CD4-positive, CD25-positive, alpha-beta regulatory T cell (primary cell): ENCODE results near the gene ACIN1. TPM values are rescaled to one million over a fixed set of nuclear protein-coding genes. Genes with fewer than 3 reads are reported as not detected.

ENCODE experiments used
- ATAC-seq, 2 donors: fragments of 150-1000 bp; cut with Tn5 transposase; one replicate each; pipeline ENCODE4 v1.10.0; 2021; ENCODE audit warnings: low read depth in 2 of 2, moderate number of reproducible peaks in 2 of 2, moderate library complexity in 1 of 2
- DNase-seq, 3 donors: peaks; one replicate each; pipeline versions ENCODE4 v3.0.0 to v3.0.0-alpha.2; 2012 to 2022; ENCODE audit warnings: mixed read lengths in 1 of 3
- H3K27ac ChIP-seq: one replicate; pipeline ENCODE4 v1.7.0; 2013; ENCODE audit warnings: mild to moderate bottlenecking, low read length; ENCODE audit not compliant: insufficient read depth, poor library complexity, severe bottlenecking
- H3K27me3 ChIP-seq: one replicate; pipeline ENCODE4 v1.7.0; 2013; ENCODE audit warnings: low read length; ENCODE audit not compliant: control insufficient read depth, insufficient read depth
- H3K36me3 ChIP-seq: one replicate; pipeline ENCODE4 v1.7.0; 2013; ENCODE audit warnings: mild to moderate bottlenecking, low read length, moderate library complexity; ENCODE audit not compliant: control insufficient read depth, insufficient read depth
- H3K4me1 ChIP-seq: 2 replicates; pipeline ENCODE4 v1.7.0; 2013; ENCODE audit warnings: mild to moderate bottlenecking, low read length; ENCODE audit not compliant: insufficient read depth, control insufficient read depth, poor library complexity, severe bottlenecking
- H3K4me3 ChIP-seq: one replicate; pipeline ENCODE4 v1.7.0; 2013; ENCODE audit warnings: low read depth, mild to moderate bottlenecking, low read length, moderate library complexity
- H3K9me3 ChIP-seq, 2 experiments: 1 replicate in 1 of 2; 2 replicates in 1 of 2; pipeline ENCODE4 v1.7.0; 2013; ENCODE audit warnings: low read length in 2 of 2, mild to moderate bottlenecking in 1 of 2, moderate library complexity in 1 of 2; ENCODE audit not compliant: control insufficient read depth in 2 of 2
- H3K27ac Mint-ChIP-seq, 3 donors: one replicate each; pipeline ENCODE4 v1.8.0; 2020 to 2022; ENCODE audit warnings: mild to moderate bottlenecking in 3 of 3, mixed read lengths in 3 of 3, moderate library complexity in 2 of 3
- H3K27me3 Mint-ChIP-seq: one replicate; pipeline ENCODE4 v1.8.0; 2022; ENCODE audit warnings: mild to moderate bottlenecking, mixed read lengths
- H3K36me3 Mint-ChIP-seq: one replicate; pipeline ENCODE4 v1.8.0; 2020; ENCODE audit warnings: mixed read lengths
- H3K4me1 Mint-ChIP-seq, 4 donors: one replicate each; pipeline ENCODE4 v1.8.0; 2020 to 2022; ENCODE audit warnings: mixed read lengths in 4 of 4, mild to moderate bottlenecking in 1 of 4
- H3K4me3 Mint-ChIP-seq, 4 donors: one replicate each; pipeline ENCODE4 v1.8.0; 2020 to 2022; ENCODE audit warnings: mild to moderate bottlenecking in 4 of 4, mixed read lengths in 4 of 4, moderate library complexity in 3 of 4
- H3K9me3 Mint-ChIP-seq, 7 donors: one replicate each; pipeline ENCODE4 v1.8.0; 2020 to 2022; ENCODE audit warnings: mixed read lengths in 7 of 7, mild to moderate bottlenecking in 3 of 7, moderate library complexity in 2 of 7
- polyA plus RNA-seq, 4 donors: library from polyadenylated mRNA; unstranded; fragments of 300-500 nt; fragmentation: Illumina TruSeq; gene quantifications; one replicate each; pipeline ENCODE4 v1.2.3, GENCODE V29; 2021
- total RNA-seq: library from RNA; stranded (reverse); gene quantifications from one replicate; pipeline ENCODE4 v1.2.3, GENCODE V29; 2022

The ACIN1 gene
- total and polyA plus RNA-seq, 5 donors from 2014 or later = 6.8 to 340 (median 7.7) TPM

DNA sequence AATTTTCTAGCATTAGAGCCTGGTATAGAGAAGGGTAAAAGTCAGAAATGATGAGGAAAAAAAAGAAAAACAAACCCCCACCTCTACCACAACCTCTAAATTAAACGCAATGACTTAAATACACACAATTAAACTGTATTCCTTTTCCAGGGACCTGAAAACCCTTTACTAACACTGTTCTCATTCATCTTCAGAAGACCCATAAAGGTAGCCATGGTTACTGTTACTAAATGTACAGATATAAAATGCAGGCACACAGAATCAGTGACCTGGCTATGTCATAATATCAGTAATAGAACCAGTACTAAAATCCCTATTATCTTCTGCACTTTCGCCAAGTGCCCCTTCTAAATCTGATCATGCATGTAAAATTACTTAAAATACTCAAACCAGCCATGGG is 1.4 kb downstream of the ACIN1 start:
- DNase-seq = no peak
- no peak for ATAC-seq
- no peaks in the 10 kb centered on the region for H3K27me3 ChIP-seq
- H3K27me3 Mint-ChIP-seq = no peaks in the 10 kb centered on the region
- H3K4me3 ChIP-seq = peak overlapping the region; percentile 98
- H3K9me3 Mint-ChIP-seq = no peaks in the 10 kb centered on the region
- no peak overlapping the region for H3K4me3 Mint-ChIP-seq
- peaks cover 32% of the 10 kb centered on the region for H3K36me3 Mint-ChIP-seq
- H3K27ac Mint-ChIP-seq = no peak overlapping the region
- H3K4me1 Mint-ChIP-seq = peaks cover 18 to 48% (median 33%) of the 10 kb centered on the region in 4 donors
- H3K4me1 ChIP-seq = peaks cover 36% of the 10 kb centered on the region
- peaks cover 55% of the 10 kb centered on the region for H3K36me3 ChIP-seq
- H3K27ac ChIP-seq = no peak overlapping the region
- no peaks in the 10 kb centered on the region for H3K9me3 ChIP-seq

DNA sequence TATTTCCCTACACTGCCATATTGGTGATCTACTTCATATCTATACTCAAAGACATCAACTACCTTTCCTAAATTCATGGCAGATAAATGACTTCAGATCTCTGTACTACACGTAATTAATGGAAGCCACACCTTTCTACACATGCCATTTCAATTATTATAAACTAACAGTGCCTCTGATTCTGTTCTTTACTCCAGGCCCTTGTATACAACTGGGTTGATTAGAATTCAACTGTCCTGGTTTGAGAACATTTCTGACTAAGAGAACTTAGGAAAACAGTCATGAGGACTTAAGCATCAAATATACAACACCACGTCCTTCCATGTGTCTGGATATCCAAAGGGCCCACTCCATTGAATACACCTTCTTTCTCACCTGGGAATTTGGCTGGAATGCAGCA is 1.8 kb downstream of the ACIN1 start:
- Histone ChIP-seq H3K9me3 (no peaks in the 10 kb centered on the region), H3K4me1 (peaks cover 36% of the 10 kb centered on the region), H3K27me3 (no peaks in the 10 kb centered on the region), H3K27ac (no peak overlapping the region), H3K36me3 (peaks cover 55% of the 10 kb centered on the region), H3K4me3 (peak overlapping the region; percentile 98)
- no peak for ATAC-seq
- peak overlapping the region in 1 of 4 donors; percentile 71 for H3K4me3 Mint-ChIP-seq
- no peaks in the 10 kb centered on the region for H3K9me3 Mint-ChIP-seq
- H3K27ac Mint-ChIP-seq = no peak overlapping the region
- H3K36me3 Mint-ChIP-seq = peaks cover 33% of the 10 kb centered on the region
- H3K4me1 Mint-ChIP-seq = peaks cover 19 to 47% (median 33%) of the 10 kb centered on the region in 4 donors
- DNase-seq = no peak
- no peaks in the 10 kb centered on the region for H3K27me3 Mint-ChIP-seq

DNA sequence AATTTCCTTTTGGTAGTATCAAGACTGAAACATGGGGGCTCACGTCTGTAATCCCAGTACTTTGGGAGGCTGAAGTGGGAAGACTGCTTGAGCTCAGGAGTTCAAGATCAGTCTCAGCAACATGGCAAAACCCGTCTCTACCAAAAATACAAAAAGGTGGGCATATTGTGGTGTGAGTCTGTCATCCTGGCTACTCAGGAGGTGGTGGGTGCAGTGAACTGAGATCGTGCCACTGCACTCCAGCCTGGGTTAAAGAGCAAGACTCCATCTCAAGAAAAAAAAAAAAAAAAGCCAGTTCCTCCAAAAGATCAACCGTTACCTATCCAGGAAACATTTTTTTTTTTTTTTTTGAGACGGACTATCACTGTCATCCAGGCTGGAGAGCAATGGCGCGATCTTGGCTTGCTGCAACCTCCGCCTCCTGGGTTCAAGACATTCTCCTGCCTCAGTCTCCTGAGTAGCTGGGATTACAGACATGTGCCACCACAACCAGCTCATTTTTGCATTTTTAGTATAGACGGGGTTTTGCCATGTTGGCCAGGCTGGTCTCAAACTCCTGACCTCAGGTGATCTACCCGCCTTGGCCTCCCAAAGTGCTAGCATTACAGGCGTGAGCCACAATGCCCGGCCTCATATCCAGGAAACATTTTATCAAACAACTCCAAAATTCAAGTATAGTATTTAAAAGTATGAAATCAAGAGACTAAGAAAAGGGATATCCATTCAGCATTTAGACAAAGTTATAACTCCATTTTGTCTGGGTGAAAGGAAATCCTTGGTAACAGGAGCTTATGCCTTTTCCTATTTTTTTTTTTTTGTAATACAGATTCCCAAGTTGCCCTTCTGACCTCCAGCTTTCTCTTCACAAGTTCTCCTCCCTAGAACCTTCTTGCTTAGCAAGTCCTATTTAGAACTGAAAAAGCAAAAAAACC is 3.4 kb downstream of the ACIN1 start:
- Histone ChIP-seq H3K27ac (no peak overlapping the region), H3K9me3 (no peaks in the 10 kb centered on the region), H3K4me3 (no peak overlapping the region), H3K36me3 (peaks cover 62% of the 10 kb centered on the region), H3K27me3 (no peaks in the 10 kb centered on the region), H3K4me1 (peaks cover 28% of the 10 kb centered on the region)
- ATAC-seq = no peak
- H3K9me3 Mint-ChIP-seq = no peaks in the 10 kb centered on the region
- peaks cover 33% of the 10 kb centered on the region for H3K36me3 Mint-ChIP-seq
- DNase-seq = no peak
- no peaks in the 10 kb centered on the region for H3K27me3 Mint-ChIP-seq
- peak overlapping the region in 3 of 4 donors; percentile 22 to 73 (median 34) for H3K4me3 Mint-ChIP-seq
- H3K27ac Mint-ChIP-seq = peak overlapping the region in 2 of 3 donors; percentile 10 to 33
- H3K4me1 Mint-ChIP-seq = peaks cover 25 to 51% (median 37%) of the 10 kb centered on the region in 4 donors

DNA sequence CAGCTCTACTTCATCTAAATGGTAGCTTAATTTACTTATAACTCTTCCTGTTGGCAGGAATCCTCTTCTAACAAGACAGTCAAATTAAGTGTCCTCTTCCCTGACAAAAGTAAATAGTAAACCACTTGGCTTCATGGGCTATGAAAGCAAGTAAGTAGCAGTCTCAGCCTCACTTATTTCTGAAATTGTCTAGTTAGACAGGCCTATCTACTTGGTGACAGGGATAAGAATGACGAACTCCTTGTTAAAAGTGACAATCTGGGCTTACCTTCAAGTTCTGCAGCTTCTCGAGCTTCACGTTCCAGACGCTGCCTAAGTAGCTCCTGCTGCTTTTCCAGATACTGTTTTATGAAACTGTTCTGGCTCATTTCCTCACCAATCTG is 4.7 kb downstream of the ACIN1 start:
- H3K27ac Mint-ChIP-seq = peak overlapping the region in 1 of 3 donors; percentile 63
- H3K36me3 ChIP-seq = peaks cover 75% of the 10 kb centered on the region
- H3K27ac ChIP-seq = no peak overlapping the region
- no peaks in the 10 kb centered on the region for H3K9me3 ChIP-seq
- H3K4me3 Mint-ChIP-seq = peak overlapping the region in 1 of 4 donors; percentile 45
- peaks cover 18% of the 10 kb centered on the region for H3K4me1 ChIP-seq
- peaks cover 32 to 60% (median 38%) of the 10 kb centered on the region in 4 donors for H3K4me1 Mint-ChIP-seq
- no peaks in the 10 kb centered on the region for H3K27me3 Mint-ChIP-seq
- H3K27me3 ChIP-seq = no peaks in the 10 kb centered on the region
- H3K4me3 ChIP-seq = no peak overlapping the region
- no peak for DNase-seq
- H3K9me3 Mint-ChIP-seq = no peaks in the 10 kb centered on the region
- H3K36me3 Mint-ChIP-seq = peaks cover 41% of the 10 kb centered on the region
- no peak for ATAC-seq

DNA sequence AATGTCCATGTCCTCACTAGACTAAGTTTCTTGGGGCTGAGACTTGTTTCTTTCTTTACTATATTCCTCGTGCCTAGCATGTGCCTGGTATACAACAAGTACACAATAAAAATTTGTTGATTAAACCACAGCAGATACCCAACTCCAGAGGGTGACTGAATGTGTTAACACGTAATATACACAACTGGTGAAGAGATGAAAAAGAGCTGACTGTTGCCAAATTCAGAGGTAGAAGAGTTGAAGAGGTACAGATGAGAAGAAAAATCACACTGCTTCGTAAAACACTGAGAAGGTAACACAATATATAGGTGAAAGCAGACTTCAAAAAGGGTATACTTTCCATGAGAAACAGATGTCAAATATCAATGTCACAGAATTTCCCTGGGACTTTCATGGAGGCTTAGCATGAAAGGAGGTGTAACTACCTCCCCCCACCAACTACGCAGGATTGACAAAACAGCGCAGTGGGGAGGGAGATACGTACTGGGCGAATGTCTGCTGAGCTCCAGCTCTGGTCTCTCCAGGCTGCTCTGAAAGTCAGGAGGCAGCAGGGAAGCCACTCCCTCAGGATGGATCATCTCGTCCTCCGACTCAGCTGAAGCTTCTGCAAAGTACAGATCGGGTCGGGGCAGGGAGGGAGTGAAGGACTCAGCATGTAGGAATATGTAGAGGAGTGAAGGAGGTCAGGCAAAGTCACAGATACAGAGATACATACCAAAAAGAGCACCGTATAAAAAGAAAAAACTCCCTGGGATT is 5.3 kb downstream of the ACIN1 start:
- H3K27me3 Mint-ChIP-seq = no peaks in the 10 kb centered on the region
- peak overlapping the region in 2 of 3 donors; percentile 39 to 52 for H3K27ac Mint-ChIP-seq
- H3K9me3 Mint-ChIP-seq = no peaks in the 10 kb centered on the region
- Histone ChIP-seq H3K9me3 (no peaks in the 10 kb centered on the region), H3K27ac (no peak overlapping the region), H3K36me3 (peaks cover 81% of the 10 kb centered on the region), H3K4me1 (peaks cover 18% of the 10 kb centered on the region), H3K27me3 (no peaks in the 10 kb centered on the region), H3K4me3 (no peak overlapping the region)
- H3K36me3 Mint-ChIP-seq = peaks cover 42% of the 10 kb centered on the region
- H3K4me1 Mint-ChIP-seq = peaks cover 32 to 60% (median 38%) of the 10 kb centered on the region in 4 donors
- no peak for ATAC-seq
- H3K4me3 Mint-ChIP-seq = peak overlapping the region in 1 of 4 donors; percentile 26
- DNase-seq = no peak

DNA sequence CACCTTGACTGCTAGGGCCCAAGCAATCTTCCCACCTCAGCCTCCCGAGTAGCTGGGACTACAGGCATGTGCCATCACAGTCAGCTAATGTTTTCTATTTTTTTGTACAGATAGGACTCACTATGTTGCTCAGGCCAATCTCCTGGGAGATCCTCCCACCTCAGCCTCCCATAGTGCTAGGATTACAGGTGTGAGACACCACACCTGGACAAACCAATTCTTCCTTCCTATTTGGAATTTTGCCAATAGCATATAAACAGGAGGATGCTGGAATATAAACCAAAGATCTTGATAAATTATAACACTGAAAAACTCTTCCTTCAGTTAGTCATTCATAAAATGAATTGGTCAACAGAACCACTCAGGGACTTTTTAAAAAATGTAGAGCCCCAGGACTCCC is 8.4 kb downstream of the ACIN1 start:
- Mint-ChIP-seq H3K27ac (no peak overlapping the region), H3K27me3 (no peaks in the 10 kb centered on the region), H3K9me3 (no peaks in the 10 kb centered on the region), H3K36me3 (peaks cover 42% of the 10 kb centered on the region), H3K4me3 (no peak overlapping the region), H3K4me1 (peaks cover 21 to 39% (median 26%) of the 10 kb centered on the region in 4 donors)
- H3K9me3 ChIP-seq = no peaks in the 10 kb centered on the region
- DNase-seq (no peak), ATAC-seq (no peak)
- H3K27me3 ChIP-seq = no peaks in the 10 kb centered on the region
- no peaks in the 10 kb centered on the region for H3K4me1 ChIP-seq
- peaks cover 96% of the 10 kb centered on the region for H3K36me3 ChIP-seq
- H3K27ac ChIP-seq = no peak overlapping the region
- H3K4me3 ChIP-seq = no peak overlapping the region

DNA sequence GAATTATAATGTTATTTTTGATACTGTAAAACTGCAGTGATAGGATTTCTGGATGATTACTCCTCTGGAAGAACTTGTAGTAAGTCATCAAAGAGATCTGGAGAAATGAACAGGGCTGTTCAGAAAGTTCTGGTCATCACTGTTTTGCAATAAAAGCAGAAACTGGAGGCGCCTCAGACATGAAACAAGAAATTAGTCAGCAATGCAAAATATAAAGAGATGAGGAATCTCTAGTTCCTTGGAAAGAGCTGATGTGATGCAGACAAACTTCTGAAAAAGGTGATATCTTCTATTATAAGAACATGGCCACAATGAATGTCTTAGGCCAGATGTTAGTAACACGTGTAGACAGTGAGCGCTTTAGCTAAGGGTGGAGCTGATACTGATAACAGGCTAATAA is 9.5 kb downstream of the ACIN1 start:
- peaks cover 20 to 37% (median 27%) of the 10 kb centered on the region in 4 donors for H3K4me1 Mint-ChIP-seq
- Histone ChIP-seq H3K4me1 (no peaks in the 10 kb centered on the region), H3K36me3 (peaks cover 96% of the 10 kb centered on the region), H3K27ac (no peak overlapping the region), H3K27me3 (no peaks in the 10 kb centered on the region), H3K4me3 (no peak overlapping the region), H3K9me3 (no peaks in the 10 kb centered on the region)
- DNase-seq (no peak), ATAC-seq (no peak)
- H3K36me3 Mint-ChIP-seq = peaks cover 50% of the 10 kb centered on the region
- H3K27ac Mint-ChIP-seq = peak overlapping the region in 1 of 3 donors; percentile 33
- no peak overlapping the region for H3K4me3 Mint-ChIP-seq
- no peaks in the 10 kb centered on the region for H3K9me3 Mint-ChIP-seq
- no peaks in the 10 kb centered on the region for H3K27me3 Mint-ChIP-seq
